ENCODE measurements around the gene RNU5D-1.

- TF ChIP-seq CTCF (IDR thresholded peaks at IDR 0.05) (no peak), POLR2A (IDR thresholded peaks at IDR 0.05) (no peak), EP300 (IDR thresholded peaks at IDR 0.05) (no peak)
Observed at GRCh38 chr1:44776730-44777068, 45.7 kb upstream of the RNU5D-1 start.
